Activated CD8-positive, alpha-beta memory T cell treated with anti-CD3 and anti-CD28 coated beads, Interleukin-2, amount 50 U/mL, for 1 hour (primary cell): ENCODE measurements around the gene BZW2.
"Not testable (repeated sequence)": the region's sequence is repeated elsewhere in the genome, so short reads cannot be mapped to it uniquely, and the experiment has no call there.

Source experiments
- DNase-seq: peaks from one replicate; pipeline ENCODE4 v3.0.0-alpha.2; 2020; ENCODE audit errors: extremely low read depth

Gene BZW2

DNA sequence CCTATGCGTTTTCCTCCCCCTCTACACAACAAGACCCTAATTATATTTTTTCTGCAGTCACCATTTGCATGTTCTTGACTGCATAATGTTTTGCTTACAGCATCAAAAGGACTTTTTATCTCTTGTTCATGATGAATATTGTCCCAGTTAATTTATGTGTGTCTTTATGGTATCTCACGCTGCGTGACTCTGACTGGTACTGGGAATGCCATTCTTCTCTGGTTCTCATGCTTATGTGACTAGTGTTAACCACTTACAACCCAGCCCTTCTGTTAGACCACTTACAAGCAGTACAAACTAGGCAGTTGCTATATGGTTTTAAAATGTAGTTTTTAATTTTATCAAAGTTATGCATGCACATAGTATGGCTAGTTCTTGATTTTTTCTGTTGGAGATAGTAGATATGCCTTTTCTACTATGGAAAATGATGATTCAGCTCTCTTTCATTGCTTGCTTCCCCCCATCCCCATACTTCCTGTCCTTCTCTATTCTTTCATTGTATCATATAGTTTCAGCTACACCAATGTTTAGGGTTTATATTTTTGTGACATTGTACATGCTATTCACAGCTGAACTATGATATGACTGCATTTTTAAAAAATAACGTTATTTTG is 24.9 kb downstream of the BZW2 start:
- no peak for DNase-seq

DNA sequence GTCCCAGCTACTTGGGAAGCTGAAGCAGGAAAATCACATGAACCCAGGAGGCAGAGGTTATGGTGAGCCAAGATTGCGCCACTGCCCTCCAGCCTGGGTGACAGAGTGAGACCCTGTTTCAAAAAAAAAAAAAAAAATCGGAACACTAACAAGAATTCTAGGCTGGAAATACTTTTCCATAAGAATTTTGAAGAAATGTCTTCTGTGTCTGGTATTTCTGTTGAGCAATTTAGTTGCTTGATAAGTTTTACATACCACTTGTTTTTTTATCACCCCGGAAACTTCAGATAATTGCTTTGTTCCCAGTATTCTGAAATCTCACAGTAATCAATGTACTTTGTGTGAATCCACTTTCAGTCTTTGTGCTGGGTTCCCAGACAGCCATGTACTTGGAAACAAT is 25.8 kb downstream of the BZW2 start:
- no peak for DNase-seq

DNA sequence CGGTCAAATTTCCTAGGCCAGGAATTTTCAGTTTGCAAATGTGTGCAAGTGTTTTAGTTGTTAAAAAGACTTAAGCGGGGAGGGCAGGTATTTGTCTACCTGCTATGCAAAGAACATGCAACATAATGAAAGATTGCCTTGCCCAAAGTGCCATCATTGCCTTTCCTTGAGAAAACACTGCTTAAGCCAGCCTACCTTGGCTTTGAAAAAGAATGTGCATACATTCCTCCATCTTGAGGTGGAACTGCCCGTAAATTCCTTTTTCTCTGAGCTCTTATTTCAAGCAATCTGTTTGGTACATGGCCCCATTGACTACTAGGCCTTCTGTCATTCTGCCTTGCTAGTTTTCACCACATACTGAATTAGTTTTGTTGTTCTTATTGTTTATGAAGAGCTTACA is 29.3 kb downstream of the BZW2 start:
- DNase-seq = no peak

DNA sequence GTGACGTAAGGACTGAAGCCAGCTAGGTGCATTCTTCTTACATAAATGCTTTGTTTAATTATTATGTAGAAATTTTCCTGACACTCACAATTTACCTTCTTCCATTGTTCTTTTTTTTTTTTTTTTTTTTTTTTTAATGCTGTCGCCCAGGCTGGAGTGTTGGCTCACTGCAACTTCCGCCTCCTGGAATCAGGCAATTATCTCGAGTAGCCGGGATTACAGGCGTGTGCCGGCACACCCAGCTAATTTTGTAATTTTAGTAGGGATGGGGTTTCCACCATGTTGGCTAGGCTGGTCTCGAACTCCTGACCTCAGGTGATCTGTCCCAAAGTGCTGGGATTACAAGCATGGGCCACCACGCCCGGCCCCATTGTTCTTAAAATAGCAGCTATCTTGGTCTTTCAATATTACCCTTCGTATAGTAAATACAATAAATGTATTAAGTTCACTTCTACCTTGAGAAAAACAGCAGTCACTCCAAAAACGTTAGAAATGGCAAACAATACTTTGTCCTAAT is 32.1 kb downstream of the BZW2 start:
- DNase-seq = no peak

DNA sequence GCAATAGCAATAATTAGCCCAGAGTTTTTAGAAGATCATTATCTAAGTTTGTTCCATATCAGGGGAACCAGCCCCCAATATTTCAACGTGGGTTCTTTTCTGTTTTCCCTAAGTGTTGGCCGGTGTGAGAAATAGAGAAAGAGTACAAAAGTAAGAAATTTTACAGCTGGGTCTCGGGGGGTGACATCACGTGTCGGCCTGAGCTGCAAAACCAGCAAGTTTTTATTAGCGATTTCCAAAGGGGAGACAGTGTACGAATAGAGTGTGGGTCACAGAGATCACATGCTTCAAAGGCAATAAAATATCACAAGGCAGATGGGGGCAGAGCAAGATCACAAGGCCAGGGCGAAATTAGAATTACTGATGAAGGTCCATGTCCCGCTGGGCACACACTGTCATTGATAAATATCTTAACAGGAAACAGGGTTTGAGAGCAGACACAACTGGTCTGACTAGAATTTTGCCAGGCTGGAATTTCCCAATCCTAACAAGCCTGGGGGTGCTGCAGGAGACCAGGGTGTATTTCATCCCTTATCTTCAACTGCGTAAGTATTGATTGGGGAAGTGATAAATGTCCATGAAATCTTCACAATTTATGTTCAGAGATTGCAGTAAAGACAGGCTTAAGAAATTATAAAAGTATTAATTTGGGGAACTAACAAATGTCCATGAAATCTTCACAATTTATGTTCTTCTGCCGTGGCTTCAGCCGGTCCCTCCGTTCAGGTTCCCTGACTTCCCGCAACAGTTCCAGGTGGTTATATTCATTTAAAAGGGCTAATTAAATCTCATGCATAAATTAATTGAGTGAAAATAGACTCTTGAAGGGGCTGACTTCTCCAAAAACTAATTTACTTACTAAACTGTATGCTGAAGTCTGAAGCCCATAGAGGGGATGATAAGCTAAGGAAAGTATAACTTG is 32.9 kb downstream of the BZW2 start:
- DNase-seq = not testable (repeated sequence)

DNA sequence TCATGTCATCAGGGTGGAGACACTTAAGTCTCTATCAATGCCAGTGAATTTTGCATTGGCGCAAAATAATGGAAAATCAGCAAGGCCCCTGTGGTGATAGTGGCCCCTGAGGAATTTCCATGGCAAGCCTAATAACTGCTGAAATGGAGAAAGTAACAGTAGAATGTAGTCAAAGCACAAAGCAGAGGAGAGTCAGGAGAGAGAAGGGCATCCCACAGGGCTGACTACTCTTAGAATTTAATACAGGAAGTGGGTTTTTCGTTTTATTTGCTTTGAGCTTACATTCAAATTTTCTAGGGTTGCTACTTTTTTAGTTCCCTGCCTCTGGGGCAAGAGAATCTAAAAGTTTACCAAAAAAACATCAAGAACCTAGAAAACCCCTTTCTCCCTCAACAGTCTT is 39.0 kb downstream of the BZW2 start:
- DNase-seq = no peak

DNA sequence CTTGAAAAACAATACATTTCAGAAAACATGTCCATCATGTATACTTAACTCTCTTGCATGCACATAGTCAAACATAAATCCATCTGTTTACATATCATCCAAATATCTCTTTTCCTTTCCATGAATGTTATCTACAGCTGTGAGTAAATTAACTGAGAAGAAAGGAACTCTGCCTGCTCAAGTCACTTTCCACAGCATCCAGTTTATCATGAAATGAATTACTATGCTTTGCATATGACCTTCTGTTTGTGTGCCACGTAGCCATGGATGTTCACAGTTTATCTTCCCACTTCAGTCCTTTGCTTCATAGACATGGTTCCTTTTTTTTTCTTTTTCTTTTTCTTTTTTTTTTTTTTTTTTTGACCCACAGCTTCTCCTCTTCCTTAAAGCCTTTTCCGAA is 39.6 kb downstream of the BZW2 start:
- DNase-seq = no peak

DNA sequence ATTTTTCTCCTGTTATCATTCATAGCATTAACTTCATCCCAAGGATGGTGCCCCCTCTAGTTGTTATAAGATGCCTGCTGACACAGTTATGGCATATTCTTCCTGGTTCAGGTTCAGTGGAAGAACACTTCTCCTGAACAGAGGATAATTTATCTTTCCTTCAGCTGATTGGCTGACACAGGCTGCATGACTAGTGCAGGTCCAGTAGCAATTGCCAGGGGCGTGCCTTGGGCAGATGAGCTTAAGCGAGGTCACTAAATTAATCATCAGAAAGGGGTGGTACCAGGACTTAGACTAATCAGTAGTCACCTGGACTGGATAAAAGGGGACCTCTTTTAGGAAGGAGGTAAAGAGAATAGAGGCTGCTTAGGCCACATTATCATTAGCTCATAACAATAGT is 42.3 kb downstream of the BZW2 start:
- no peak for DNase-seq

DNA sequence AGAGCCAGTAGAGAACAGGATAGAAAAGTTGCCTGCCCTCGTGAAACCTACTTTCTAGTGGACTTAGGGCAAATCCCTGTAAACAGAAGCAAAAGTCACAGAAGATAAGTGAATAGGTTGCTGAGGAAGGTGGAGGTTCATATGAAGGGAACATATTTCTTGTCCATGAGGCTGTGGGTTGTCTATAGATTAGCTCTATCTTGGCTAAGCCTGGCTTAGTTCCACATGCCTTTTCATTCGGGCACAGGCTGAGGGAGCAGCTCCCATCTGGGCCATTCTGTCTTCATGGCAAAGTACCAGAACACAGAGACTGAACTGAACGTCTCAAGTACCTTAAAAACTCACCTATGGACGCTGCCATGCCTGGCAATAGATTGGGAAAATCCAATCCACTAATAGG is 45.3 kb downstream of the BZW2 start:
- DNase-seq = no peak

DNA sequence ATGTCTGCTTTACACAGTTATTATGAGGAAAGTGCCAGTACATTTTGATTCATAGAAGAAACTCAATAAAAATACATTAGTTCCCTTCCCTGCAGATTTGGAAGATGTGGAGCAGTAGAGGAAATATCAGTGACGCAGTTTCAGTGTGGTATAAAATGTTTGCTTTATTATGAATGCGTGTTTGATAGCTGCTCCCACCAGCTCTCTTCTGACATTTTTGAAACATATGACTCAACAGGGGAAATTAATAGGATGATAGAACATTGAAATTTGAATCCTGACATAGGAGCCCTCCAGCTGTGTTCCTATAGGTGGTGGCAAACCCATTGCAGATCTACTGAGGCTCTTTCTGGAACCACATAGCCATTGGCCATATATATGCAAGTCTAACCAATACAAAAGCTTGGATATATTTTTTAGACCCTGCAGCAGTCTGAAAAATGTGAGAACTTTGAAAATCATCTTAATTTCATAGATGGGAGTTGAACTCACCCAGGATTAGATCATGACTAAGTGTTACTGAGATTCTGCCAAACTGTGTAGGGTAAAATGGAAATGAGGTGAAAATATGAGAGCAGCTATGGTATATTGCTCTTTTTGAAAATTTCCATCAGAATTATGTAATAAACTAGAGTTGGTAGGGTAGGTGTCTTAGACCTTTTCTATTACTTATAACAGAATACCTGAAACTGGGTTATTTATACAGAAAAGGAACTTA is 47.8 kb downstream of the BZW2 start:
- no peak for DNase-seq

DNA sequence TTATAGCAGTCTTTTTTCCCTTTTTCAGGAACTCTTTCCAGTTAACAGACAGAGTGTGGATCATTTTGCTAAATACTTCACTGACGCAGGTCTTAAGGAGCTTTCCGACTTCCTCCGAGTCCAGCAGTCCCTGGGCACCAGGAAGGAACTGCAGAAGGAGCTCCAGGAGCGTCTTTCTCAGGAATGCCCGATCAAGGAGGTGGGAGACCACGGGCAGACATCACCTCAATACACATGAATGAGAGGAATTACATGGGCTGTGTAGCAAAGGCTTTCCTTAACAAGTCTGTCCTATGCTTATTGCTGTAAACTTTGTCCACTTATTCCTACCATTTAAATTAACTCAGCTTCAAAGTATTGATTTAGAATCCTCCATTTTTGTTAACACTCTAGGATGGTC is 48.8 kb downstream of the BZW2 start:
- no peak for DNase-seq

DNA sequence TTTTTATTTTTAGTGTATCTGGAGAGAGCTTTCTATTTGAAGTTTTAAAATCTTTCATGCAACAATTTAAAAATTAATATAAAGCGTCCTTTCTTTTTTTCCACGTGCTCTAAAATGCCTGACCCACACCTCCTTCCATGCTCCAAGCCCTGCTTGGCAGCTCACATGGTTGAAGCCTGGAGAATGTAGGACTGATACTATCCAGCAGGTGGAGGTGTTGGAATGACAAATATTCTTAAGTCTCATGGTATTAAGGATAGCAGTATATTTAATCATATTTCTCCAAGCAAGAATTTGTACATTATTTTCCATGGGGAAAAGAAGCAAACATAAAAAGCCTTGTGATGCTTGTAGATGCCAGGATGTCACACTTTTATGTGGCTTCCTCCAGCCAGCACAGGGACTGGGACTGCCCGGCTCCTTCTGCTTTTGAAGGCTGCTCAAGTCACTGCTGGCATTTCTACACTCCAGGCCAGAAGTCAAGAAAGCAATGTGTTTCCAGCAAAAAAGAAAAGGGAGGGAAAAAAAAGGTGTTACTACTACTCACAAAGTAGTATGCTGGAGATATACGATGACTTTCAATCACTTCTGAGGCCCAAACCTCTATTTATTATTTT is 49.7 kb downstream of the BZW2 start:
- DNase-seq = no peak

DNA sequence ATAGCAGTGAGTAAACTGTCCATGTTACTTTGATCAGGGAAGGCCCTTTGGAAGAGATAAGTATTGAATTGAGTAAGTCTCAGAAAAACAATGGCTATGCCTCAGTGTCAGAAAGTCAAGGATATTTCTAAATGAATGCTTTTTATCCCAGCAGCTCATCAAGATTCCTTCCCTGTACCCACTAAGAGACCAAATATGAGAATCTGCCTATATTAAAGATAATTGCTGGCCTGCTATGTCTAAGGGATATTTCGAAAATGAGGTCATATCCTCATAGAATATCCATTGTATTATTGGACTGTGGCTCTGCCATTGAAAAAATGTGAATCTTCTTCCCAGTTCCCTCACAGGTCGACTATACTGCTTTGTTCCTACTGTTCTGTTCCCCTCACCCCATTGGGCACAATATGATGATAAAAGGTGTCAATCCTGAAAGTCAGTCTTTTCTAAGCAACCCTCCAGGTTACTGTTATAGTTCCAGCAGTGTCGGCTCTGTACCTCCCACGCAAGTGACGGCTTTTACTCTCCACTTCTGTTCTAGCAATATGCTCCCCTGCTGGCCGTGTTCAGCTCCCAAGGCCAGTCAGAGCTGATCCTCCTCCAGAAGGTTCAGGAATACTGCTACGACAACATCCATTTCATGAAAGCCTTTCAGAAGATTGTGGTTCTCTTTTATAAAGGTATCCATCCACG is 51.7 kb downstream of the BZW2 start:
- DNase-seq = no peak

DNA sequence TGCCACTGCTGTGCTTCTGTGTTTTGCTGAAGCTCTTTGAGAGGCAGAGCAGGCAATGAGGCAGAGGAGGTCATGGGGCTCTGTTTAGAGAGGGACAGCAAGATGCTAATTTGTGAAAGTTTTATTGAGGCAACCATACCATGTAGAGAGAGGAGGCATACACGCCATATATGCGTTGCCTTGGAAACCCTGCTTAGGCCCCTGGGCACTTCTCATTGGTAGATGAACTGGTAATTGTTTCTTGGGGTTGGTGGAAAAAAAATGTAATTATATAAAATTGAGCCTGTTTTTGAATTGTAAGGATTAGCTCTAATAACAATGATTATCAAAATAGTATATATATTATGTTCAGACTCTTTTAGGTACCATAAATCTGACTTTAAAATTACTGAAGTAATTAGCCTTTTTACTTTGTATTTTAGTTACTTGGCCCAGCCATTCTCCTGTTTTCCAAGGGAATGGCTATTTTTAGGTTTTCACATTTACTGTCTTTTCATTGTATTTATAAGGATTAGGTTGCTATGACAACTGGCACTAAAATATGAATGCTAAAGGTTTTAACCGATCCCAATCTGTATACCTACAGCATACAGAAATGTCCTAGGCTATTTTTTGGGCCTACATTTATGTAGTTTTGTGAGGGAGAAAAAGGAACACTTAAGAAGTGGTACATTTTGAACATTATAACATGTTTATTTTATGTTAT is 52.4 kb downstream of the BZW2 start:
- DNase-seq = no peak

DNA sequence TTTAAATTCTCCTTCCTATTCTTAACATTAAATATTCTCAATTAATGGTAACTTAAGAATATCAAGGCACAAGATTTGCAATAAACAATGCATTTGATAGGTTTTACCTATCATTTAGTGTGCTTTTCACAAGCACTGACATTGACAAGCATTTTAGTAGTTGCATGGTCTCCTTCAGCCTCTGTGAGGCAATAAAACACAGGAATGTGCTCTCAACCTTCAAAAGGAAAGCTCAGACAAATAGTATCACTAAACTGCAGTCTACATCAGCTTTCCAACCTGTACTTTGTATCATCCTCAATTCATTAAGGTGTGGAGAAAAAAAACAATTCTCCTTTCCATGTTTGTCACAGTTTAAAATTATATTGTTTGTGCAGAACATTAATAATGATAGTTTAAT is 56.5 kb downstream of the BZW2 start:
- no peak for DNase-seq

DNA sequence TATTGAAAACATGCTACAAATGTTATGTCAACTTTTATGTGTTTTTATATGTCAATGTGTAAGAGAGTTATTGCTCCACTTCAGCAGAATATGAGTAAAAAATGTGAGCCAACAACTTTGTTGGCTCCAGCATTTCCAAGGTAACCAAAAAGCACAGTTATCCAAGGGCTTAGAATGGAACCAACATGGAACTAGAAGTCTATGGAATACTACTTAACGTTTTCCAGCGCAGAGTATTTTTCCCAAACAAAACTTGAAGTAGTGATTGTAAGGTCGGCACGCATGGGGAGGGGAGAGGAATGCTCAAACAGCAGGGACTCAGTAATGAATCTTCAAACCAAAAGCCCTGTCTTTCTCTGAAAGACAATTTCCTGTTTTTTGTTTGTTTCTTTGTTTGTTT is 62.5 kb downstream of the BZW2 start:
- DNase-seq = no peak

DNA sequence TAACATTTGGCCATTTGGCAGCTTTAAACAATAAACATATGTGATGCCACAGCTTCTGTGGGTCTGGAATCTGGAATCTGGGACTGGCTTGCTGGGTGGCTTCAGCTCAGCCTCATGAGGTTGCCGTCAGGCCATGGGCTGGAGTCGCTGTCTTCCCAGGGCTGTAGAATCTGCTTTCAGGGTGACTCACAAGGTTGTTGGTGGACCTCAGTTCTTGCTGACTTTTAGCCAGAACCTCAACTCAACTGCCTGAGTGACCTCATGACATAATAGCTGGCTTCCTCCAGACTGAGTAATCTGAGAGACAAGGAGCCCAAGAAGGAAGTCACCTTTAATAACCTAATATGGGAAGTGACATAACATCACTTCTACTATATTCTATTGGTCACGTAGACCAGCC is 63.0 kb downstream of the BZW2 start:
- no peak for DNase-seq

DNA sequence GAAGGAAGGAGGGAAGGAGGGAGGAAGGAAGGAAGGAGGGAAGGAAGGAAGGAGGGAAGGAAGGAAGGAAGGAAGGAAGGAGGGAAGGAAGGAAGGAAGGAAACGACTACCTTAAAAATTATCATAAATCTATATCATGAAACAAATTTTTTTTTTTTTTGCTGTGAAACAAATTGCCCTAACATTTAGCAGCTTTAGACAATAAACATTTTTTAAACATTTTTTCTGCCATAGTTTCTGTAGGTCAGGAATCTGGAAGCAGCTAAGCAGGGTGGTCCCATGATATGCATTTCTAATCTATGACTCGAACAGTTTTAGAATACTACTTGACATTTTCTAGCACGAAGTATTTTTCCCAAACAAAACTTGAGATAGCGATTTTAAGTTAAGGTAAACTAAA is 64.7 kb downstream of the BZW2 start:
- DNase-seq = no peak

DNA sequence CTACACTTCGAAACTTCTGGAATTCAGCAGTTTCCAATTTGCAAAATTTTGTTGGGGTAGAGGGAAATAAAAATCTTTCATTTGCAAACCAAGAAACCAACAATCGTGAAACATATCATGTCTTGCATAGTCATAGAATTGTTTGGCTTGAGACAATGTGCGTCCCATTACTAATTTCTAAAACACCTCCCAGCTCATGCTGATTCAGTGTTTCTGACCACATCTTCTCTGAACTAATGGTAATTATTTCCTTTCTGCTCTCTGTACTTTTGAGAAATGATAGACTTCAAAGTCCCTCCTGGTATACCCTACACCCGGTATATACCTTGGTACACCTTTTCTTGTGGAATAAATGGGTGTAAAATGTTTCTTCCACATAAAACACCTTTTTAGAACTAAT is 65.7 kb downstream of the BZW2 start:
- no peak for DNase-seq

DNA sequence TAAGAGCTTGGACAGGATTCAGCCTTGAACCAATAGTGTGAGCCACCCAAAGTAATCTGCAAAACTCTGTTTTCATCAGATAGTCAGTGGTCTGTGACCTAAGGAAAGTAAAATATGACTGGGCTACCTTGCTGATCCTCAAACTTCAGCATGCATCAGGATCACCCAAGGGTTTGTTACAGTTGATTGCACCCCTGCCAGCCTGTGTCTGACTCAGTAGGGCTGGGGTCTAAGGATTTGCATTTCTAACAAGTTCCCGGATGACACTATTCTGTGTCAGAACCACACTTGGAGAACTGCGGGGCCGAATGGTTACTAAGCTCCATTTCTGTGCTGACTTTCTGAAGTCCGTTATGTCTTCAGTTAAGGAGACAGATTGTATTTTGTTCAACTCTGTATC is 66.9 kb downstream of the BZW2 start:
- no peak for DNase-seq

DNA sequence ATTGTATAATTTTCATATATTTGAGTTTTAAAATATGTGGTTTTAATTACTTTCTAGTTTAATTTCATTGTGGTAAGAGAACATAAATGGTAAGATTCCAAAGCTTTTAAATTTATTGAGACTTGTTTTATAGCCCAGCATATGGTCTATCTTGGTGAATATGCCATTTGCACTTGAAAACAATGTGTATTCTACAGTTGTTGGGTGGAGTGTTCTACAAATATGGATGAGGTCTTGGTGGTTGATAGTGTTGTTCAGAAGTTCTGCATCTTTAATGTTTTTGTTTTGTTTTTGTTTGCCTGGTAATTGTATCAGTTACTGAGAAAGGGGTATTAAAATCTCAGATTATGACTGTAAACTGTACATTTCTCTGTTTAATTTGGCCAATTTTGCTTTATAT is 69.9 kb downstream of the BZW2 start:
- no peak for DNase-seq
